ENCODE data around the gene SQSTM1.
"Not testable (repeated sequence)": the region's sequence is repeated elsewhere in the genome, so short reads cannot be mapped to it uniquely, and the experiment has no call there.

Gene SQSTM1

DNA sequence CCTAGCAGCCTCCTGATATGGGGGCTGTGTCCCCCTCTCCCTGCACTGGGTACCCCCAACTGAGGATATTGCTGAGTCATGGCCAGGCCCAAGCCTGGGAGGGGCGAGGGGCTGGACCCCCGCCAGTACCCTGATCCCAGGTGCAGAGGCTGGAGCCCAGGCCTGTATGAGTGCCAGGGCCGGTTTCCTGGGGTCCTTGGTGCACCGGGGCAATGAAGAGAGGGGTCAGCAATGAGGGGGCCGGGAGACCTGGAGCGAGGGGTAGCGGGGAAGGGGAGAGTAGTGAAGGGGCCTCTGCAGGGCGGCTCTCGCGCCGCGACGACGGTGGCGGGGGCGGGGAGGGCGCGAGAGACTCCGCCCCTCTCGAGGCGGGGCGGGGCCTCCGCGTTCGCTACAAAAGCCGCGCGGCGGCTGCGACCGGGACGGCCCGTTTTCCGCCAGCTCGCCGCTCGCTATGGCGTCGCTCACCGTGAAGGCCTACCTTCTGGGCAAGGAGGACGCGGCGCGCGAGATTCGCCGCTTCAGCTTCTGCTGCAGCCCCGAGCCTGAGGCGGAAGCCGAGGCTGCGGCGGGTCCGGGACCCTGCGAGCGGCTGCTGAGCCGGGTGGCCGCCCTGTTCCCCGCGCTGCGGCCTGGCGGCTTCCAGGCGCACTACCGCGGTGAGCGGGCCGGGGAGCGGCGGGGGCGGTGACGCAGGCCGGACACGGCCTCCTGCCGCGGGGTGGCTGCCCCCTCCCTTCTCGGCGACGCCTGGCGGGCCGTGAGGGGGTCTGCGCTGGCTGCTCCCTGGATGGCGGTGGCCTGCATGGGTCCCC is at the start of gene SQSTM1:
Gene SQSTM1, plus strand, starts transcription at position 423 of the 815 bp plus-strand sequence. Its CDS starts 32 bp downstream, at position 455.
- DNase-seq: peak; percentile 75

DNA sequence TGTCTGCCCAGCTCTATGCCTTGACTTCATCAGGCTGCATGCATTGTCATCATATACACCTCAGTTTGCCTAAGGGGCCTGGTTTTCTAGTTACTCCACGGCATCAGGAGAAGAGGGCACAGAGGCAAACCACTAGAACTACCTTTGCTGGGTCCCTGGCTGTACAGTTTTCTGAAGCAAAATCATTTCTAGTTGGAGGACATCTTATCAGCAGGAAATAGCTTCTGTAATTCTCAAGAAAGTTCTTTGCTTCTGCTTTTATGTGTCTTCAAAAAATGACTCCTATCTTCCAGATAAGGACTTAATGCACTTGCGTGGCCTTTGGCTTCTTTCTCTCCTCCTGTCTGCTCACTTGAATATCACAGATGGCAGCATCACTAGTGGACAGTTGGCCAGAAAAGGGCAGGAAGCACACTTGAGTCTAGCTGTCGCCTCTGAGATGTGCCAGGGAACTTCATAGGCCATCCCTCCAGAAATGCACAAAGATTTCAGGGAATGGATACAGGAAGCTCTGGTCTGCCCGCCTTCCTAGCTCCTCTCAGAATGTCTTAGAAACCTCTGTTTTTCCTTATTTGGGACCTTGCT is 49.3 kb upstream of the SQSTM1 start:
- peak; percentile 39 for DNase-seq

DNA sequence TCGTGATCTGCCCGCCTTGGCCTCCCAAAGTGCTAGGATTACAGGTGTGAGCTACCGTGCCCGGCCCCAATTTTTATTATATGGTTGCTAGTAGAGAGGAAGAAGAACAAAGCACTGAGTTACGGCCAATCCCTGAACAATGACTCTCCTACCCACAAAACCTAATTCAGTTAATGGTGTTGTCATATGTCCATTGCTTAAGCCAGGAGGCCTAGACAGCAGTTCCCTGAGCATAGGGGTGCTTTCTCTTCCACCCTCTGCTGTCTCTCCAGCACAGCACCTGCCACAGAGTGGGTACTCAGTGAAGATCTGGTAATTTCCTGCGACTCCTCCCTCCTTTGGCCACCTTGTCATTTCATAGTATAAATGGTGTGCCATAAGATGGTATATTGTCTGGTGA is 48.4 kb upstream of the SQSTM1 start:
- DNase-seq: no peak

DNA sequence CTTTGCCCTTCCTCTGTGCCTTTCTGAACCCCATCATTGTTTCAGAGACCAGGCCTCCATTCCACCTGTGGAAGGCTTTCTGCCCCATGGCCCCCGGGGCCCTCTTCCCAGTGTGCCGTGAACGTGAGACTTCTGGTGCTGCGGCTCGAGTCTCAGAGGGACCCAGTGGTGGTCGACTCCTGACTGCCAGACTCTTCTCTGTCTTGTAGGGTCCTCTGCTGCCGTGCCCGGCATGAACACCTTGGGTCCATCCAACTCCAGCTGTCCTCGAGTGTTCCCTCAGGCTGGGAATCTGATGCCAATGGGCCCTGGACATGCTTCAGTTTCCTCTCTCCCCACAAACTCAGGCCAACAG is 47.0 kb upstream of the SQSTM1 start:
- DNase-seq: no peak

DNA sequence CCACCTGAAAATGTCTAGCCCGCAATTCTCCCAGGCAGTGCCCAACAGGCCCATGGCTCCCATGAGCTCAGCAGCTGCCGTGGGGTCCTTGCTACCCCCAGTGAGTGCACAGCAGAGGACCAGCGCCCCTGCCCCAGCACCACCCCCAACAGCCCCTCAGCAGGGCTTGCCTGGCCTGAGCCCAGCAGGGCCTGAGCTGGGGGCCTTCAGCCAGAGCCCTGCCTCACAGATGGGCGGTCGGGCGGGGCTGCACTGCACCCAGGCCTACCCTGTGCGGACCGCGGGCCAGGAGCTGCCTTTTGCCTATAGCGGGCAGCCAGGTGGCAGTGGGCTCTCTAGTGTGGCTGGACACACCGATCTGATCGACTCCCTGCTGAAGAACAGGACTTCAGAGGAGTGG is 46.3 kb upstream of the SQSTM1 start:
- DNase-seq: no peak

DNA sequence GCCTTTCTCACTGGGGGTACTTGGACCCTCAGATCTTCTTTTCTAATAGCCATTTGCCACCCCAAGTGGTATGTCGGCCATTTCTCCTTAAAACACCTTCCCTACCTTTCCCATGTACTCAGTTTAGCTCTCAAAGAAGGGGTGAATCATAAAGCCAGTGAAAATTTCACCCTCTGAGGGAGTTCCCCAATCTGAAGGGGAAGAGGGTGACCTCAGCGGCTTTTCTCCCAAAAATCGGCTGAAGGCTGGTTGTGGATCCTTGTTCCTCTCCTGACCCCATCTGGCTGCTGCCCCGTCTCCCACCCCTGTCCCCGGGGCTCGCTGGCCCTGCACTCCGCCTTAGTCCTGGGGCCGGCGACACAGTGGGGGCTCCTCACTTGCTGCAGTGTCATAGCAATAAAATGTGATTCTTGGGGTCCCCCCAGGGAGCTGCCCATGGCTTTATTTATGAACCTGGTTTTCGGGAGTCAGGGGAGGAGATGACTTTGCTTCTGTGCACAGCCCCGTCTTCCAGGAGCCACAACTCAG is 44.2 kb upstream of the SQSTM1 start:
- no peak for DNase-seq

DNA sequence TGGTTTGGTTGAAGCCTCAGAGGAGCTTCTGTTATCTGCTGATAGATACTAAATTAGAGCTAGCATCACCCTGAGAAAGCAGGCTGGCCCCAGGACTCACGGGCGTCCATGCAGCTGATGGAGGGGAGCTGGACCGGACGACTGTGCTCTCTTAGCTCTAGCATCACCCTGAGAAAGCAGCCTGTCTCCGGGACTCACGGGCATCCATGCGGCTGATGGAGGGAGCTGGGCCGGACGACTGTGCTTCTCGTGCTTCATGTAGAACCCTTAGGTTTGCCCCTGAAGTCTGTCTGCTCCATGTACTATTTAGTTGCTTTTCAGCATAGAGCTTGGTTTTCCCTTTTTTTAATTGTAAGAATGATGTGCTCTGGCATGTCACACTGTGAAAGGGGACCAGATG is 43.2 kb upstream of the SQSTM1 start:
- no peak for DNase-seq

DNA sequence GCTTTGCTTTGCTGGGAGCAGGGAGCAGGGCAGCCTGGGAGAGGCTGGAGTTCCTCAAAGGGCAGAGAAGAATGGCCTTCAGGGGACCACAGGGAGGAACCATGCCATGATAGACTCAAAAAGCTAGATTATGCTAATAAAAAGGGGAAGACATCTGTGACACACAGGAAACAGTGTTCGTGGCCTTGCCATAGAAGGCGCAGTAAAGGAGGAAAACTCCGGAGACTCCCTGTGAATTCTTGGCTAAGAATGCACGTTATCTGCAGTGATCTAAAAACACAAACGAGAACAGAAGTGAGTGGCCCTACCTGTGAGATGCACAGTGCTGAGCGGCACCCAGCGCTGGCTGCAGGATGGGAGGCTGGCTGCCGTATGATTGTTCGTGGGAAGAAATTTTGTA is 42.8 kb upstream of the SQSTM1 start:
- DNase-seq: no peak

DNA sequence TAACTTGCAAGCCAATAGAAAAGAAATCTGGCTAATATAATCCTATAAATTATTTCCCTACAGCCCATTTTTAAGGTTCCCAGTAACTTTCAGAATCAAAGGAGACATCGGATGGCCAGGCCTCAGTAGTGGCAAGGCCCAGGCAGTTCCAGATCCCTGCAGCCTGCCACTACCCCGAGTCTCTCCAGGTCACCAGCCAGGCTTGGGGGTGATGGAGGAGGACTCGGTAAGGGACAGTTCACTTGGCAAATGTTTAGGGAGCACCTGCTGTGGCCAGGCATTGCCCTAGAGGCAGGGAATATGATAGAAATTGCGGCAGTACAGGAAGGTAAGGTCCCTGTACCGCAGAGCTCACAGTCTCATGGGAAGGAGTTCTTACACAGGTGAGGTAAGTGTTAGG is 42.1 kb upstream of the SQSTM1 start:
- DNase-seq: no peak

DNA sequence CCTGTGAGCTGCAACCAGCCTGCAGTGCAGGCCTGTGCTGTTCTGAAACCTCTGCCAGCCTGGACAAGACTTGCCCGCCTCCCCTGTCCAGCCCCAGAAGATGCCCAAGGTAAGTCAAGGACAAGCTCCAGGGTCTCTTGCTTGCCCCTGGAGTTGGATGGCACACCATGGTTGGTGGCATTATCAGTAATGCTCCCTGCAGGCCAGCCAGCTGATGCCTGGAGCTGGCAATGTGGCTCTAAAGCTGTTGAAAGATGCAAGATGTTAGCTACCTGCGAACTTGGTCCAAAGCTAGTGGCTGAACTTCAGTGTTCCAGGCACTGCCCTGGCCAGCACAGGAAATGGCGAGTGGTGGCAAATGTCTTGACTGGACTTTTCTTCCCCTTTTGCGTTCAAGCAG is 40.9 kb upstream of the SQSTM1 start:
- no peak for DNase-seq

DNA sequence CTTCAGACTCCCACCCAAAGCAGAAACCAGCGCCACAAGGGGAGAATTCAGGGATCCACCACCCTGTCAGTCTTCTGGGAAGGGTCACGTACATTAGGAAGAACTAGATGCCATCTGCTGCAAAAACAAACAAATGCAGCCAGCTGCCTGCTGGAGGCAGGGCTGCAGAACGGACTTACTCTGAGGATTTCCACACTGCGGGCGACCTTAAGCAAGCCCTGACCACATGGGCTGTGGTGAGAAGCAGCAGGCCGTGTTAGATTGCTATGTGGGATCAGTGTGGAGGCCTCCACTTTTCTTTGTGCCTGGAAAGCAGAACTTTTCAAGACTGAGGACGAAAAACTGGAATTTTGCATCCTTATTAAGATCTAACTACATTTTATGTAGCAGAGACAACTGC is 40.3 kb upstream of the SQSTM1 start:
- no peak for DNase-seq

DNA sequence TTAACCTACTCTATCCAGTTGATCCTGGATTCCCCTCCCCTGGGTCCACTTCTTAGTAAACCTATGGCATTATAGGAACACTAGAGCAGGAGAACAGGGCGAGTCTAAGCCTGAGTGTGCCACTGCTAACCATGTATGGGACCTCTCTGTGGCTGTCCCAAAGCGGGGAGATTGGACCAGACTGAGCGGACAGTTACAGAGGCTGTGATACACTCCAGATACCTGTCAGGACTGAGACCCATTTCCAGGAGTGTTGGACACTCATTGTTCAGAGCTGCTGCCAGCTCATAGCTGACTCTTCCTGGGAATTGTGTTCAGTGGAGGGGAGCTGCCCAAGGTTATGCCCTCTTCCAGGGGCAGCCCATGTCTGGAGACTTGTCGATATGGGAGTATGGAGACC is 38.9 kb upstream of the SQSTM1 start:
- no peak for DNase-seq

DNA sequence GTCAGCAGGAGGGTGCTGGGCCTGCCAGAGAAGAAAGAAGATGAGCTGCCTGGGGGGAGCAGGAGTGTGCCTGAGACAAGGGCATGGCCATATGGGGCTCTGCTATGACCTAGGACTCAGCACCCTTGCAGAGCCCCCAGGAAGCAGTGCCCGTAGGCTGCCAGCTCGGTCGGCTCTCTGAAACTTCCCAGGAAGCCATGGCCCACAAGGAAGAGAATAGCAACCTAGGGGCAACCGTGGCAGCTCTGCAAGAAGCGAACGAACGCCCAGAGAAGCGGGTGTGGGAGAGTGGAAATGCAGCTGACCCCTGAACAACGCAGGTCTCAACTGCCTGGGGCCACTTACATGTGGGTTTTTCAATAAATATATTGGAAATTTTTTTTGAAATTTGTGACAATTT is 37.6 kb upstream of the SQSTM1 start:
- no peak for DNase-seq

DNA sequence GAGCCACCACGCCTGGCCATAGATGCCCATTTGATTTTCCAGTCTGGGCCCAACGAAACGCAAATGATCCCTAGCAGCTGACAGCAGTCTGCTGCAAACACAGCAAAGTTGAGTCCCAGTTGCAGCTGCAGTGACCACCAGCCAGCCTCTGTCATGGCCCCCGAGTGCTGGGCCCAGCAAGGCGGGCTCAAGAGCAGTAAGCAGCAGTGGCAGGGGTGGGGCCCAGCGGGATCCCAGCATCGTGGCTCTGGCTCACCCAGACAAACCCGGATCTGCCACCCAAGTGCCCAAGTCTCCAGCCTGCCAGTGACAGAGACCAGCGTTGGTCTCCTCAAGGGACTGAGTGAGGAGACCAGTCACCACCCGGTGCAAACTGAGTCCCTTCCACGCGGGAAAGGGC is 33.8 kb upstream of the SQSTM1 start:
- DNase-seq: no peak

DNA sequence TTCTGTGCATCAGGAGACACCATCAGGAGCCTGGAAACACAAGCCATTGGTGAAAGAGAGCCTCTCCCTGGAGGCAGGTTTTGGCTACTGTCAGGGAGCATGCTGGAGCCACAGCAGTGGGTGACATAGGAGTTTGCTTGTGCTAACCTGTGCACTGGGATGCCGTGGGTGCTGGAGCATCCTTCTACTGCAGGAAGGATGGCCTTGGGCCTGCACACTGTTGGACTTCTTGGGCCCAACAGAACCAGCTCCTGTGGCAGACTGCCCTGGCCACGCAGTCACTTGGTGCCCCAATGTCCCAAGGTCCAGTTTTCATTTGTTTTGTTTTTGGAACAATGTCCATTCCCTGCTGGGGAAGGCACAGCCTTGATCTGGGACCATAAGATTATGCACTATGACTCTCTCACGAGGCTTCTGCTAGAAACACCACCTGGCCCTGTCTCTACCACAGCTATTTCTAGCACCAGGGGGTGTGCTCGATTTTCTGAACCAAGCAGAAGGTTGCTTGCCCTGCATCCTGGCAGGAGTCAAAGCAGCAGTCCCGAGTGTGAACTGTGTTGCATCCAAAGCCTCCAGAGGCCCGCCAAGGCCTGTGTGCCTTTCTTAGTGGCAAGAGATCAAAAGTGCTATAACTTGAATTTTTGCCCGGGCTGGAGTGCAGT is 32.4 kb upstream of the SQSTM1 start:
- DNase-seq: no peak

DNA sequence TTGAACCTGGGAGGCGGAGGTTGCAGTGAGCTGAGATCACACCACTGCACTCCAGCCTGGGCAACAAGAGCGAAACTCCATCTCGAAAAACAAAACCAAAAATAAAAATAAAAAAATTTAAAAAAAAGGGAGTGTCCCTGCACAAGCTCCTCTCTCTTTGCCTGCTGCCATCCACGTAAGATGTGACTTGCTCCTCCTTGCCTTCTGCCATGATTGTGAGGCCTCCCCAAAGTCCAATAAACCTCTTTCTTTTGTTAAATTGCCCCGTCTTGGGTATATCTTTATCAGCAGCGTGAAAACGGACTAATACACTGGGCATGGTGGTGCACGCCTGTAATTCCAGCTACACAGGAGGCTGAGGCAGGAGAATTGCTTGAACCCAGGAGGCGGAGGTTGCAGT is 31.4 kb upstream of the SQSTM1 start:
- not testable (repeated sequence) for DNase-seq

DNA sequence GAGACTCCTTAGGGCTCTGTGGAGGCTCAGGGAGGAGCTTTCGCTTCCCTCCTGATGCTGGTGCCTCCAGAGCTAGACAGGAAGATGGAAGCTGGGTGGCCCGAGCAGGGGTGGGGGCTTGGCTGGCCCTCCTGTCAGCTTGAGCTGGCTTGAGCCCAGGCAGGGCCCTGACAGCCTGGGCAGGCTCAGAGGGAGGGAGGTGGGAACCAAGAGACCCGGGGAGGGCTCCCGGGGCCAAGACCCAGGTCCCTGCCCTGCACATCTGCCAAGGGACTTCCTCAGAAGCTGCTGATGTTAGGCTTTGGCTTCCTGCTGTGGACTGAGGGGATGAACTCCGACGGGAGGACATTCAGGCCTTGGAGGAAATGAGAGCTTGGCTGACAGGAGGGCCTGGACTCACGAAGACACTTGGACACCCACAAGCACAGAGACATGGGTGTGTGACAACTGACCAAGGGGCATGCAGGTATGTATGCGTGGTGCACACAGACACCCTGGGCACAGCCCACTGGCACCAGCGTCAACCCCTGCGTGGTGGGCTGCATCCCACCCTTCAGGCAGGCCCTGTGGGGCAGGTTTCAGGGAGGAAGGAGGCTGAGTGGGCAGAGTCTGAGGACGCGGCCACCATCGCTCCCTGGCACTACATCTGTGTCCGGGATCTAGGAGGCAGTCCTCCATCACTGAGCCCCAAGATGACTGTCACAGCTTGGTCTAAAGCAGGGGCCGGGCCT is 28.7 kb upstream of the SQSTM1 start:
- no peak for DNase-seq

DNA sequence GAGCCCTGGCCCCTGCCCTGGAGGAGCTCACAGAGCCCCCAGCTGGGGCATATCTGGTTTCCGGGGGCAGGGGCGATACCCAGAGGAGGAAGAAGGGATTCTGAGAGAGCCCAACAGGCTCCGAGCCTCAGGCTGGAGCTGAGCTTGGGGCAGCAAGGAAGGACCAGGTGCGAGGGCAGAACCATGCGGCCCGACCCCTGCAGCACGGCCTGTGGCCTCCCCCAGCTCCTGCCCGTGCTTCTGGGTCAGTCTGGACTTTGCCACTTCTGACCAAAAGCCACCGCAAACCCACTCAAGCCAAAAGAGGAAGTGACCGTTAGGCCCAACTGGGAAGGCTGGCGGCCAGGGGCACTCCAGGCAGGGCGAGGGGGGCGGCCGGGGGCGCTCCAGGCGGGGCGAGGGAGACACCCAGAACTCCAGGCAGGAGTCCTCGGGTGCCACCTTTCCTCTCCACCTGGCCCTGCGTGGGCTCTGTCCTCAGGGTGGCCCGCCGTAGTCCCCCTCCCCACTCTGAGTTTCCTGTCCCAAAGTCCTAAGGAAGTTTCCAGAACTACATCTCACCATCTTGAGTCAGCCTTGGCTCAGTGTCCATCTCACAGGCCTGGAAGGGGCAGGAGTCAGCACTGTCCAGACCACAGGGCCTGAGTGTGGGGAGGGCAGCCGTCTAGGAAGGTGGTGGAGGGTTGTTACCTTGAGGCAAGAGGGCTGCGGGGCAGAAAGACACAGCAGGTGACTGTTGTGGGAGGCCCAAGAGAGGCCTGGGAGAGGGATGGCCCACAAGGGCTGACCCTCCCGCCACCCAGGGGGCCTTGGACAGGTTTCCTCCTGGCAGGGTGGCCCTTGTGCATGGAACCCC is 27.9 kb upstream of the SQSTM1 start:
- DNase-seq: peak; percentile 27

DNA sequence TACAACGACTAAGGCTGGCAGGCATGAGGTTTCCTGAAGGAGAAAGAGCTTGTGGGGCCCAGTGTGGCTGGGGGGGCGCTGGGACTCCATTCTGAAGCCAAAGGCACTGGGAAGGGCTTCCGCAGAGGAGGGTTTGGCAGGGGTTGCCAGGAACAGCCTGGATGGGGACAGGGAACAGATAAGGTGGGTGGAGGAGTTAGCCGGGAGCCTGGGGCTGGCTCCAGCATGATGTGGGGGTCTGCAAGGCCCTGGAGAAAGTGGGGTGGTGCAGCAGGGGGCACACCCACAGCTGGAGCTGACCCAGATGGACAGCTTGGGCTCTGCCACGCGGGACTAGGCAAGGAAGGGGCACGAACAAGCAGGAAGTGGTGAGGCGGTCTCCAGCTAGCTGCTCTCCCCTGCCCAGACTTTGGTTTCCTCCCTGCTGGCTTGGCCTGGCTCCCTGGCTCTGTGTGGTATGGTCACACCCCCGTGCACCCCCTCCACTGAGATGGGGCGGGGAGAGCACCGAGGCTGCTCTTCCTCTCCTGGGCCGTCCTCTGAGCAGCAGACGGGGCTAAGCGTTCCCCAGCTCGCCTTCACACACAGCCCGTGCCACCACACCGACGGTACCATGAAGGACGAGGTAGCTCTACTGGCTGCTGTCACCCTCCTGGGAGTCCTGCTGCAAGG is 27.1 kb upstream of the SQSTM1 start, which contains the start of gene LTC4S:
Gene LTC4S, plus strand, starts transcription at position 519 of the 672 bp plus-strand sequence. Its CDS starts 95 bp downstream, at position 614.
- peak; percentile 88 for DNase-seq

DNA sequence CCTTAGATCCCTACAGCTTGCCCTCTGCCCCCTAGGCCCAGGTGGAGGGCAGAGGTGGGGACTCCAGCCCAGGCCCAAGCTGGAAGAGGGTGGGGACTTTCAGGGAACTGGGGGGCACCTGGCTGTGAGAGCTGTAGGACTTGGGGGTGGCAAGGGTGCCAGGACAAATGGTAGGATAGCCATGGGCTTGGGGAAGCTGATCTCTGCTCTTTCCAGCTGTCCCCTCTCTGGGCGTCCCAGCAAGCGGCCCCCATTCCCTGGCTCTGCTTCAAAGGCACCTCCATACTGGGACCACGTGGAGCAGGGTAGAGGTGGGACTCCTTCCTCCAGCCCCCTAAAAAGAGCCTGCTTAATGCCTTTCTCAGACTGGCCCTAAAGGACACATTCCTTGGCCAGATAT is 26.5 kb upstream of the SQSTM1 start:
- DNase-seq: no peak

DNA sequence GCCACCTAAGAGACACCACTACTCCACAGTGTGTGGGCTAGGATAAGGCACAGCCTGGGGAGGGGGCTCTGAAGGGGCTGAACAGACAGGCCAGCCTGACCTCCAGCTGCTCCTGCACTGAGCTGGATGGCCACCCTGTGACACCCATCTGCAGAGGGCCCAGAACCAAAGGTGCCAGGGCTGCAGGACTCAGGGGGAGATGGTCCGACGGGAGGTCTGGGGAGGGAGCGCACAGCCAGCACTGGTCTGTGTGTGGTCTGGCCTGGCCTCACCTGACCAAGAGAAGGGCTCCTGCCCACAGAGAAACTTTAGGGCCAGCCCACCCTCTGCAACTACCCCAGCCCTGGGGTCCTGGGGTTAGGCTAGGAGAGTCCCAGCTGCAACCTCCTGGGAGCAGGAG is 26.1 kb upstream of the SQSTM1 start:
- DNase-seq: no peak

Measured in hematopoietic multipotent progenitor cell treated with erythropoietin and hydrocortisone succinate and interleukin-3 and kit ligand, for 8 days (in vitro differentiated cells).